ENCODE measurements around the gene AFTPH. TPM values are rescaled to one million over a fixed set of nuclear protein-coding genes. Genes with fewer than 3 reads are reported as not detected.

The AFTPH gene
- 14.0 TPM for total RNA-seq
- long read RNA-seq, full-length matches to known transcripts: 5 of 14 reads
- long read RNA-seq, partial matches to known transcripts: 2 of 14 reads
- long read RNA-seq, other reads (novel, unspliced or antisense): 7 of 14 reads

GRCh38 chr2:64523666-64524603 lies at the start of gene AFTPH:
TSS of gene AFTPH (plus strand) at chr2:64524328. CDS start at chr2:64551475, 27,147 bp downstream.
- intact Hi-C loops (cut with DNase I): loop anchor here (2.0 to 5.0 kb wide), 4 partner anchors 39 to 338 kb away; partner anchors contain the start of gene SERTAD2
- ATAC-seq: peak; percentile 99

GRCh38 chr2:64474636-64475035 lies 49.5 kb upstream of the AFTPH start:
- ATAC-seq: no peak
- no peak for DNase-seq (ENCODE audit: missing footprints)
- intact Hi-C loops (cut with DNase I): no loop called here

More at GRCh38 chr2:64523666-64524603, at the start of gene AFTPH:
- peak; percentile 99 for DNase-seq (ENCODE audit: missing footprints)

- no peak for DNase-seq (ENCODE audit: missing footprints)
- no peak for ATAC-seq
- intact Hi-C loops (cut with DNase I): no loop called here
Measured at GRCh38 chr2:64477037-64477436, 47.1 kb upstream of the AFTPH start.

GRCh38 chr2:64477979-64478378 lies 46.1 kb upstream of the AFTPH start:
- ATAC-seq: no peak
- intact Hi-C loops (cut with DNase I): no loop called here

GRCh38 chr2:64478502-64479230 lies 45.5 kb upstream of the AFTPH start:
- intact Hi-C loops (cut with DNase I): no loop called here
- no peak for ATAC-seq

More at GRCh38 chr2:64477979-64478378, 46.1 kb upstream of the AFTPH start:
- DNase-seq (ENCODE audit: missing footprints): no peak

GRCh38 chr2:64479259-64480117 lies 44.6 kb upstream of the AFTPH start:
- intact Hi-C loops (cut with DNase I): no loop called here
- DNase-seq (ENCODE audit: missing footprints) (no peak), ATAC-seq (no peak)

More at GRCh38 chr2:64478502-64479230, 45.5 kb upstream of the AFTPH start:
- DNase-seq (ENCODE audit: missing footprints): no peak

GRCh38 chr2:64481665-64482064 lies 42.5 kb upstream of the AFTPH start:
- DNase-seq (ENCODE audit: missing footprints) (no peak), ATAC-seq (no peak)
- intact Hi-C loops (cut with DNase I): no loop called here

GRCh38 chr2:64482243-64482642 lies 41.9 kb upstream of the AFTPH start:
- ATAC-seq (no peak), DNase-seq (ENCODE audit: missing footprints) (no peak)
- intact Hi-C loops (cut with DNase I): no loop called here

GRCh38 chr2:64482765-64483504 lies 41.2 kb upstream of the AFTPH start:
- DNase-seq (ENCODE audit: missing footprints) (no peak), ATAC-seq (no peak)
- intact Hi-C loops (cut with DNase I): no loop called here

- ATAC-seq: no peak
- DNase-seq (ENCODE audit: missing footprints): no peak
- intact Hi-C loops (cut with DNase I): loop anchor here (5.0 kb wide), 1 partner anchor 433 kb away; no protein-coding TSS in a partner anchor
Measured at GRCh38 chr2:64485331-64485730, 38.8 kb upstream of the AFTPH start.

- DNase-seq (ENCODE audit: missing footprints) (no peak), ATAC-seq (peak; percentile 76)
- intact Hi-C loops (cut with DNase I): loop anchor here (5.0 kb wide), 1 partner anchor 434 kb away; no protein-coding TSS in a partner anchor
Measured at GRCh38 chr2:64485961-64486360, 38.2 kb upstream of the AFTPH start.

GRCh38 chr2:64487256-64488049 lies 36.7 kb upstream of the AFTPH start:
- ATAC-seq (no peak), DNase-seq (ENCODE audit: missing footprints) (no peak)
- intact Hi-C loops (cut with DNase I): loop anchor here (1.0 to 5.0 kb wide), 3 partner anchors 75 to 435 kb away; no protein-coding TSS in a partner anchor

GRCh38 chr2:64488050-64488974 lies 35.8 kb upstream of the AFTPH start:
- peak; percentile 77 for DNase-seq (ENCODE audit: missing footprints)
- no peak for ATAC-seq
- intact Hi-C loops (cut with DNase I): loop anchor here (1.0 to 5.0 kb wide), 3 partner anchors 74 to 436 kb away; no protein-coding TSS in a partner anchor

GRCh38 chr2:64489081-64489751 lies 34.9 kb upstream of the AFTPH start:
- ATAC-seq (no peak), DNase-seq (ENCODE audit: missing footprints) (no peak)
- intact Hi-C loops (cut with DNase I): loop anchor here (2.0 to 5.0 kb wide), 2 partner anchors 74 to 437 kb away; no protein-coding TSS in a partner anchor

GRCh38 chr2:64491426-64491825 lies 32.7 kb upstream of the AFTPH start:
- DNase-seq (ENCODE audit: missing footprints): no peak
- ATAC-seq: no peak
- intact Hi-C loops (cut with DNase I): no loop called here

Data from Right ventricle myocardium inferior (tissue), 1 donor.